GM23248 (cell line): ENCODE data around the gene BIK.

ENCODE experiments used
- EZH2 ChIP-seq: fragments of 200-600 bp; sonication (generic); IDR thresholded peaks from 2 replicates; pipeline ENCODE4 v1.6.1; 2018; ENCODE audit warnings: antibody characterized with exemption, mild to moderate bottlenecking; ENCODE audit not compliant: insufficient read depth, poor library complexity, severe bottlenecking
- EZH2phosphoT487 ChIP-seq: fragments of 200-600 bp; sonication (generic); IDR thresholded peaks from 2 replicates; pipeline ENCODE4 v1.6.1; 2018; ENCODE audit warnings: antibody characterized with exemption, moderate library complexity, mild to moderate bottlenecking, low read depth; ENCODE audit not compliant: insufficient read depth

GRCh38 chr22:43158778-43159483 is 48.4 kb downstream of the BIK start:
- TF ChIP-seq EZH2 (no peak), EZH2phosphoT487 (no peak)
